ENCODE measurements around the gene EXOSC7.

GRCh38 chr3:45002139-45002660 is 26.2 kb downstream of the EXOSC7 start:
- TF ChIP-seq CTCF (IDR thresholded peaks at IDR 0.05) (no peak), ZFX (IDR thresholded peaks at IDR 0.05; ENCODE audit: borderline replicate concordance) (no peak)
